Trophoblast cell (in vitro differentiated cells and primary cell): ENCODE results near the gene VIT.
A peak's percentile ranks its signal among the peaks of the same experiment; 100 is the strongest.

Experiments
- DNase-seq, 2 donors: peaks; one replicate each; pipeline ENCODE4 v3.0.0-alpha.2; 2016
- H2AFZ ChIP-seq: 2 replicates; pipeline ENCODE4 v1.6.1; 2013; ENCODE audit warnings: low read length, moderate library complexity, mild to moderate bottlenecking; ENCODE audit not compliant: insufficient read depth, poor library complexity
- H2AK5ac ChIP-seq: 2 replicates; pipeline ENCODE4 v1.6.1; 2013; ENCODE audit warnings: mild to moderate bottlenecking, low read length
- H2BK120ac ChIP-seq: 2 replicates; pipeline ENCODE4 v1.6.1; 2013; ENCODE audit warnings: low read length, mild to moderate bottlenecking, moderate library complexity; ENCODE audit not compliant: insufficient read depth, poor library complexity
- H2BK12ac ChIP-seq: 2 replicates; pipeline ENCODE4 v1.6.1; 2013; ENCODE audit warnings: mild to moderate bottlenecking, low read length, moderate library complexity
- H2BK5ac ChIP-seq: 2 replicates; pipeline ENCODE4 v1.6.1; 2013; ENCODE audit warnings: low read length, low read depth, moderate library complexity, mild to moderate bottlenecking; ENCODE audit not compliant: poor library complexity
- H3K14ac ChIP-seq: 2 replicates; pipeline ENCODE4 v1.6.1; 2013; ENCODE audit warnings: mild to moderate bottlenecking, low read length
- H3K18ac ChIP-seq: 2 replicates; pipeline ENCODE4 v1.6.1; 2013; ENCODE audit warnings: mild to moderate bottlenecking, low read length
- H3K23ac ChIP-seq: 2 replicates; pipeline ENCODE4 v1.6.1; 2013; ENCODE audit warnings: low read length
- H3K27ac ChIP-seq: 2 replicates; pipeline ENCODE4 v1.5.1; 2013; ENCODE audit warnings: low read depth, mild to moderate bottlenecking, inconsistent platforms, low read length, moderate library complexity
- H3K27me3 ChIP-seq: 2 replicates; pipeline ENCODE4 v1.6.1; 2013; ENCODE audit warnings: inconsistent platforms, mild to moderate bottlenecking, low read length, moderate library complexity; ENCODE audit not compliant: insufficient read depth
- H3K36me3 ChIP-seq, 2 experiments: 1 replicate in 1 of 2; 2 replicates in 1 of 2; pipeline ENCODE4 v1.6.1; 2013; ENCODE audit warnings: low read length in 2 of 2, mild to moderate bottlenecking in 2 of 2, moderate library complexity in 1 of 2; ENCODE audit not compliant: insufficient read depth in 2 of 2, control insufficient read depth in 1 of 2
- H3K4ac ChIP-seq: 2 replicates; pipeline ENCODE4 v1.6.1; 2013; ENCODE audit warnings: low read depth, mild to moderate bottlenecking, low read length, moderate library complexity
- H3K4me1 ChIP-seq, 2 experiments: 1 replicate in 1 of 2; 2 replicates in 1 of 2; pipeline ENCODE4 v1.6.1; 2013; ENCODE audit warnings: low read length in 2 of 2, mild to moderate bottlenecking in 2 of 2, moderate library complexity in 1 of 2; ENCODE audit not compliant: insufficient read depth in 2 of 2, control insufficient read depth in 1 of 2
- H3K4me2 ChIP-seq: 2 replicates; pipeline ENCODE4 v1.6.1; 2013; ENCODE audit warnings: inconsistent platforms, mild to moderate bottlenecking, low read length, moderate library complexity
- H3K4me3 ChIP-seq: 2 replicates; pipeline ENCODE4 v1.5.1; 2013; ENCODE audit warnings: mild to moderate bottlenecking, low read depth, low read length, inconsistent platforms
- H3K79me1 ChIP-seq: one replicate; pipeline ENCODE4 v1.6.1; 2013; ENCODE audit warnings: low read length
- H3K79me2 ChIP-seq: 2 replicates; pipeline ENCODE4 v1.6.1; 2013; ENCODE audit warnings: low read length, mild to moderate bottlenecking; ENCODE audit not compliant: control insufficient read depth, insufficient read depth, poor library complexity
- H3K9ac ChIP-seq: 2 replicates; pipeline ENCODE4 v1.6.1; 2013; ENCODE audit warnings: mild to moderate bottlenecking, low read length
- H3K9me3 ChIP-seq: 2 replicates; pipeline ENCODE4 v1.6.1; 2013; ENCODE audit warnings: low read depth, mild to moderate bottlenecking, control low read depth, inconsistent platforms, low read length; ENCODE audit not compliant: insufficient read depth
- H4K12ac ChIP-seq: 2 replicates; pipeline ENCODE4 v1.6.1; 2013; ENCODE audit warnings: low read depth, mild to moderate bottlenecking, low read length, moderate library complexity
- H4K8ac ChIP-seq: 2 replicates; pipeline ENCODE4 v1.6.1; 2013; ENCODE audit warnings: low read depth, mild to moderate bottlenecking, low read length, moderate library complexity
- H4K91ac ChIP-seq: one replicate; pipeline ENCODE4 v1.6.1; 2013; ENCODE audit warnings: low read depth, mild to moderate bottlenecking, low read length, moderate library complexity
- WGBS: extraction: QIAGEN DNeasy Blood & Tissue Kit; methylation state at CpG from one replicate; pipeline ENCODE4 v1.1.7; 2013; ENCODE audit warnings: missing lambda C conversion rate; ENCODE audit not compliant: insufficient read length, insufficient coverage; ENCODE audit errors: extremely low coverage; 5-methylcytosine and 5-hydroxymethylcytosine counted together

Gene VIT

GRCh38 chr2:36664696-36665076 lies 31.8 kb upstream of the VIT start:
- H3K18ac ChIP-seq = no peak overlapping the region
- WGBS = no CpG with 5 or more reads among the region's 1 CpG
- no peak overlapping the region for H2BK12ac ChIP-seq

GRCh38 chr2:36667931-36668330 lies 28.6 kb upstream of the VIT start:
- H3K27ac ChIP-seq = no peak overlapping the region
- no peak overlapping the region for H3K4me3 ChIP-seq
- no peak for DNase-seq
- H3K18ac ChIP-seq = no peak overlapping the region
- H3K36me3 ChIP-seq = no peaks in the 10 kb centered on the region
- H2AFZ ChIP-seq = no peak overlapping the region
- no peak overlapping the region for H4K12ac ChIP-seq
- no peak overlapping the region for H3K23ac ChIP-seq
- H3K4me2 ChIP-seq = no peak overlapping the region
- H2BK5ac ChIP-seq = no peak overlapping the region
- no peaks in the 10 kb centered on the region for H3K9me3 ChIP-seq
- H3K79me1 ChIP-seq = peaks cover 3% of the 10 kb centered on the region
- H3K9ac ChIP-seq = no peak overlapping the region
- H2AK5ac ChIP-seq = no peak overlapping the region
- H3K27me3 ChIP-seq = no peaks in the 10 kb centered on the region
- H2BK12ac ChIP-seq = no peak overlapping the region
- WGBS = no CpG with 5 or more reads among the region's 9 CpGs
- peaks cover 0 to 2% of the 10 kb centered on the region in 2 experiments for H3K4me1 ChIP-seq
- no peak overlapping the region for H3K14ac ChIP-seq
- no peak overlapping the region for H3K4ac ChIP-seq
- no peak overlapping the region for H4K8ac ChIP-seq
- no peak overlapping the region for H2BK120ac ChIP-seq
- H4K91ac ChIP-seq = no peak overlapping the region
- H3K79me2 ChIP-seq = no peaks in the 10 kb centered on the region

More at GRCh38 chr2:36664696-36665076, 31.8 kb upstream of the VIT start:
- no peak for DNase-seq
- H3K27me3 ChIP-seq = no peaks in the 10 kb centered on the region
- H3K4ac ChIP-seq = no peak overlapping the region
- H4K8ac ChIP-seq = no peak overlapping the region
- no peak overlapping the region for H2AFZ ChIP-seq
- no peak overlapping the region for H4K91ac ChIP-seq
- H4K12ac ChIP-seq = no peak overlapping the region
- no peaks in the 10 kb centered on the region for H3K79me2 ChIP-seq
- H2BK5ac ChIP-seq = no peak overlapping the region
- no peak overlapping the region for H3K9ac ChIP-seq
- H2BK120ac ChIP-seq = no peak overlapping the region
- H3K27ac ChIP-seq = no peak overlapping the region
- no peaks in the 10 kb centered on the region for H3K4me1 ChIP-seq
- no peak overlapping the region for H3K4me3 ChIP-seq
- no peaks in the 10 kb centered on the region for H3K9me3 ChIP-seq
- no peak overlapping the region for H3K23ac ChIP-seq
- no peak overlapping the region for H3K4me2 ChIP-seq
- no peak overlapping the region for H2AK5ac ChIP-seq
- peaks cover 3% of the 10 kb centered on the region for H3K79me1 ChIP-seq
- H3K14ac ChIP-seq = no peak overlapping the region
- no peaks in the 10 kb centered on the region for H3K36me3 ChIP-seq

GRCh38 chr2:36670881-36671595 lies 25.5 kb upstream of the VIT start:
- Histone ChIP-seq H2BK120ac (no peak overlapping the region), H2BK12ac (no peak overlapping the region), H3K9ac (no peak overlapping the region), H2BK5ac (no peak overlapping the region), H3K27ac (no peak overlapping the region), H3K23ac (no peak overlapping the region), H3K27me3 (no peaks in the 10 kb centered on the region), H3K9me3 (no peaks in the 10 kb centered on the region), H3K79me1 (no peaks in the 10 kb centered on the region), H3K4me3 (no peak overlapping the region), H4K91ac (no peak overlapping the region), H2AFZ (no peak overlapping the region), H4K8ac (no peak overlapping the region), H3K4me2 (no peak overlapping the region), H4K12ac (no peak overlapping the region), H3K18ac (no peak overlapping the region), H2AK5ac (no peak overlapping the region), H3K4ac (no peak overlapping the region), H3K4me1 (peaks cover 0 to 2% of the 10 kb centered on the region in 2 experiments), H3K14ac (no peak overlapping the region), H3K79me2 (no peaks in the 10 kb centered on the region), H3K36me3 (no peaks in the 10 kb centered on the region)
- no CpG with 5 or more reads among the region's 6 CpGs for WGBS
- DNase-seq = peak in 1 of 2 donors; percentile 48

- WGBS = no CpG with 5 or more reads among the region's 2 CpGs
- no peak overlapping the region for H3K14ac ChIP-seq
- H3K4me3 ChIP-seq = no peak overlapping the region
- H3K79me2 ChIP-seq = no peaks in the 10 kb centered on the region
- no peak overlapping the region for H2AK5ac ChIP-seq
- no peak overlapping the region for H2BK120ac ChIP-seq
- no peak overlapping the region for H2BK12ac ChIP-seq
- H3K27ac ChIP-seq = no peak overlapping the region
- no peak overlapping the region for H2BK5ac ChIP-seq
- H3K4ac ChIP-seq = no peak overlapping the region
- no peak overlapping the region for H3K23ac ChIP-seq
- H4K8ac ChIP-seq = no peak overlapping the region
- H3K27me3 ChIP-seq = no peaks in the 10 kb centered on the region
- no peak overlapping the region for H2AFZ ChIP-seq
- DNase-seq = no peak
- H4K91ac ChIP-seq = no peak overlapping the region
- H3K18ac ChIP-seq = no peak overlapping the region
- H3K9ac ChIP-seq = no peak overlapping the region
- H3K9me3 ChIP-seq = no peaks in the 10 kb centered on the region
- no peak overlapping the region for H3K4me2 ChIP-seq
- H3K4me1 ChIP-seq = peaks cover 0 to 2% of the 10 kb centered on the region in 2 experiments
- H4K12ac ChIP-seq = no peak overlapping the region
- no peaks in the 10 kb centered on the region for H3K36me3 ChIP-seq
- no peaks in the 10 kb centered on the region for H3K79me1 ChIP-seq
Observed at GRCh38 chr2:36671731-36672130, 24.8 kb upstream of the VIT start.
